Duodenal mucosa (tissue), 2 donors: Measurements from ENCODE around the gene FBXW8.

ENCODE experiments used
- H3K27ac ChIP-seq: one replicate; pipeline ENCODE4 v1.7.0; 2013; ENCODE audit warnings: low read depth, low read length
- H3K27me3 ChIP-seq, 2 donors: one replicate each; pipeline ENCODE4 v1.7.0; 2013; ENCODE audit warnings: low read length in 2 of 2, control low read depth in 1 of 2; ENCODE audit not compliant: insufficient read depth in 2 of 2, control insufficient read depth in 1 of 2
- H3K36me3 ChIP-seq, 2 donors: one replicate each; pipeline ENCODE4 v1.7.0; 2013; ENCODE audit warnings: low read length in 2 of 2, control low read depth in 1 of 2; ENCODE audit not compliant: insufficient read depth in 2 of 2, control insufficient read depth in 1 of 2
- H3K4me1 ChIP-seq, 2 donors: one replicate each; pipeline ENCODE4 v1.7.0; 2013; ENCODE audit warnings: low read length in 2 of 2, control low read depth in 1 of 2; ENCODE audit not compliant: insufficient read depth in 2 of 2, control insufficient read depth in 1 of 2
- H3K4me3 ChIP-seq, 2 donors: one replicate each; pipeline ENCODE4 v1.7.0; 2013; ENCODE audit warnings: low read length in 2 of 2, low read depth in 1 of 2
- H3K9ac ChIP-seq, 2 donors: one replicate each; pipeline ENCODE4 v1.7.0; 2013; ENCODE audit warnings: low read length in 2 of 2, low read depth in 1 of 2
- H3K9me3 ChIP-seq, 2 donors: one replicate each; pipeline ENCODE4 v1.7.0; 2013; ENCODE audit warnings: low read length in 2 of 2, control low read depth in 1 of 2; ENCODE audit not compliant: control insufficient read depth in 1 of 2

The FBXW8 gene

GRCh38 chr12:116971222-116971621 is 60.5 kb downstream of the FBXW8 start:
- Histone ChIP-seq H3K9ac (no peak overlapping the region), H3K4me1 (no peaks in the 10 kb centered on the region), H3K27me3 (no peaks in the 10 kb centered on the region), H3K36me3 (peaks cover 0 to 25% of the 10 kb centered on the region in 2 donors), H3K9me3 (no peaks in the 10 kb centered on the region), H3K4me3 (no peak overlapping the region), H3K27ac (no peak overlapping the region)

DNA sequence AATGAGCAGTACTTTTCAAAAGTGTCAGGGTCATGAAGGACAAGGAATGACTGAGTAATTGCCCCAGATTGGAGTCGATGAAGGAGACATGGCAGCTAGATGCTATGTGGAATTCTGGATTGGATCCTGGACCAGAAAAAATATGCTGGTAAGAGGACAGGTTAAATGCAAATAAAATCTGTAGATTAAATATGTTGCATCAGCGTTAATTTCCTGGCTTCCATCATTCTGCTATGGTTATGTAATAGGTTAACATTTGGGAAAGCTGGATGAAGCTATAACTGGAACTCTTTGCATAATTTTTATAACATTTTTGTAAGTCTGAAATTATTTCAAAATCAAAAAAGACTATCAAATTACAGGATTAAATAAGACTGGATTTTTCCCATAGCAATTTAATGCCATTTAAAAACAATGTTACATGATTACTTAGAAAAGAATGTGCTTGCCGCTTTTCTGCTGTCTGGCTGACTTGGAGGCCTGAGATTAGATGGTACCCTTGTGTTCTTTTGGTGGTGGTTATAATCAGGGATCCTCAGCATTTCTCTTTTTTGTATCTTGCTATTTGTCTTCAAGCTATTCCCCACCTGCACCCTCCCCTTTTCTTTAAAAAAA is 65.1 kb downstream of the FBXW8 start:
- Histone ChIP-seq H3K4me1 (peaks cover 7 to 12% of the 10 kb centered on the region in 2 donors), H3K36me3 (peaks cover 0 to 11% of the 10 kb centered on the region in 2 donors), H3K9ac (no peak overlapping the region), H3K27ac (no peak overlapping the region), H3K27me3 (no peaks in the 10 kb centered on the region), H3K9me3 (no peaks in the 10 kb centered on the region), H3K4me3 (no peak overlapping the region)

DNA sequence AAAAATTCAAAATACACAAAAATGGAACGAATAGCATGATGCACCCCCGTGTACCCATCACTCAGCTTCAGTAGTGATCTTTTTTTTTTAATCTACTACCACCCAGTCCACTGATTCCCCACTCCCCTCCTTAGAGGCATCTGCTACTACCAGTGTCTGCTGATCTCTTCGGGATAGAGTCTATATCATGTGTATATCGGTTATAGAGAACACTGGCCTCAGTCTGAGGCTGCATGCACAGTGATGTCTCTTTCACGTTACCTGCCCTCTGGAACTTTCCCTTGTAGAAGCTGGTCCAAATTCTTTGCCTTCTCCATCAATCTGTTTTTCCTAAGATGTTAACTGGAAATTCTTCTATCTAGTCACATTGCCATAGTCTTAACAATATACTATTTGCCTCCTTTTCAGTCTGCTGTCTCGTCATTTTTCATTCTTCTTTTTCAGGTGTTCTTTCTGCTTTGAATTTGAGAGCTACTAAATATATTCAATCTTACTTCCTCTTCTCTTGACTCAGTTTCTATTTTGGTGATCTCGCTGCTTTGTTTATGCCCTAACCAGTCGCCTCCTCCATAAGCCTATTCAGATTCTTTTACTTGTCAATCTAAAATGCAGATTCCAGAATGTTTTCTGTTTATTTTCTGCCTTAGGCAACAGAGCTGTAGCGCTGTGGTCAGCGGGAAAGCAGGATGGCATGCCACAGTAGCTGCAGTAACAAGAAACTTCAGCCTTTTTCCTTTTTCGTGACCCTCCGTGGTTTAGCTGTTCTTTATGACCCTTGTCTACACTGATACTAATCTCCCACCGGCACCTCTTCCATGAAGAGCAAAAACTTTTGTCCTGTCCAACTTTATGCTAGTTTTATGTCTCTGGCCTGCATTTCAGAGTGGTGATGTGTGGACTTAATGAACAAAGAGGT is 67.0 kb downstream of the FBXW8 start:
- Histone ChIP-seq H3K27me3 (no peaks in the 10 kb centered on the region), H3K9ac (no peak overlapping the region), H3K27ac (no peak overlapping the region), H3K36me3 (peaks cover 0 to 6% of the 10 kb centered on the region in 2 donors), H3K4me3 (peak overlapping the region in 1 of 2 donors; percentile 34), H3K9me3 (no peaks in the 10 kb centered on the region), H3K4me1 (peaks cover 7 to 12% of the 10 kb centered on the region in 2 donors)

DNA sequence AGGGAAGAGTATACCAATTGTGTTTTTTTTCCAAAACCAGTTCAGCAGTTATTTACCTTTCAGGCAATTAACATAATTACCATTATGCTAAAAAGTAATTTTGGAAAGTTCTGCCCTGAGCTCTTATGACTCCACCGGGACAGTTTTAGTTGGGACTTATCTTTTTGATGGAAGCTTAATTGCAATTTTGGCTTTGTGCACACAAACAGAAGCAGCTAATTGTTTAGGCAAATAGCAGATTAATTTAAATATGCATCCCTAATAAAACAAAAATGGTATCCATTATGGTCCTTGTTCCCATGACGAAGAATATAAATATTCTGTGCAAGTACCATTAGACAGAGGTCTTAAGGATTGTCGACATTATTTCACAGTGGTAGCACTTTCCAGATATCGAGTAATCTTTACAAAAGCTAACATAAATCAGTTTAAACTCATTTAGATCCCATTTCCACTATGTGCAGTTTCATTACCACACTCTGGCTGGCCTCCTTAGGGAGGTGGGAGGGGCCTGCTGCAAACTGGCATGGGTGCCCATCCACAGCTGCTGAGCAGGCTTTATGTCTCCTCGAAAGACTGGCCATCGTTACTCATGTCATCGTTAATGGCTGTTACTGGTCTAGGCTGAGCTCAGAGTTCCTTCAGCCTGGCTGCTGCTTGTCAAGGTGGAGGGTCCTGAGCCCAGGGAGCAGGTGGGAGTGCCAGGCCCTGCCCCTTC is 68.2 kb downstream of the FBXW8 start:
- Histone ChIP-seq H3K36me3 (no peaks in the 10 kb centered on the region), H3K9me3 (no peaks in the 10 kb centered on the region), H3K9ac (no peak overlapping the region), H3K4me1 (peaks cover 7 to 12% of the 10 kb centered on the region in 2 donors), H3K4me3 (no peak overlapping the region), H3K27me3 (no peaks in the 10 kb centered on the region), H3K27ac (no peak overlapping the region)

GRCh38 chr12:116980083-116980482 is 69.3 kb downstream of the FBXW8 start:
- Histone ChIP-seq H3K4me1 (peaks cover 7 to 12% of the 10 kb centered on the region in 2 donors), H3K4me3 (no peak overlapping the region), H3K27me3 (no peaks in the 10 kb centered on the region), H3K27ac (no peak overlapping the region), H3K36me3 (peaks cover 0 to under 1% of the 10 kb centered on the region in 2 donors), H3K9me3 (no peaks in the 10 kb centered on the region), H3K9ac (no peak overlapping the region)

GRCh38 chr12:116982791-116983411 is 72.2 kb downstream of the FBXW8 start:
- Histone ChIP-seq H3K27me3 (no peaks in the 10 kb centered on the region), H3K9ac (no peak overlapping the region), H3K4me1 (peaks cover 7 to 12% of the 10 kb centered on the region in 2 donors), H3K36me3 (peaks cover 0 to 15% of the 10 kb centered on the region in 2 donors), H3K27ac (no peak overlapping the region), H3K4me3 (no peak overlapping the region), H3K9me3 (no peaks in the 10 kb centered on the region)

GRCh38 chr12:116984098-116984497 is 73.3 kb downstream of the FBXW8 start:
- peaks cover 0 to 22% of the 10 kb centered on the region in 2 donors for H3K36me3 ChIP-seq
- H3K4me1 ChIP-seq = peaks cover 7 to 12% of the 10 kb centered on the region in 2 donors
- no peaks in the 10 kb centered on the region for H3K9me3 ChIP-seq
- no peak overlapping the region for H3K9ac ChIP-seq
- H3K4me3 ChIP-seq = no peak overlapping the region
- H3K27me3 ChIP-seq = no peaks in the 10 kb centered on the region
- H3K27ac ChIP-seq = no peak overlapping the region

- no peaks in the 10 kb centered on the region for H3K4me1 ChIP-seq
- no peaks in the 10 kb centered on the region for H3K27me3 ChIP-seq
- no peak overlapping the region for H3K27ac ChIP-seq
- H3K4me3 ChIP-seq = no peak overlapping the region
- H3K9me3 ChIP-seq = no peaks in the 10 kb centered on the region
- H3K36me3 ChIP-seq = peaks cover 11 to 31% of the 10 kb centered on the region in 2 donors
- H3K9ac ChIP-seq = no peak overlapping the region
Measured at GRCh38 chr12:116990329-116990728, 79.6 kb downstream of the FBXW8 start.

DNA sequence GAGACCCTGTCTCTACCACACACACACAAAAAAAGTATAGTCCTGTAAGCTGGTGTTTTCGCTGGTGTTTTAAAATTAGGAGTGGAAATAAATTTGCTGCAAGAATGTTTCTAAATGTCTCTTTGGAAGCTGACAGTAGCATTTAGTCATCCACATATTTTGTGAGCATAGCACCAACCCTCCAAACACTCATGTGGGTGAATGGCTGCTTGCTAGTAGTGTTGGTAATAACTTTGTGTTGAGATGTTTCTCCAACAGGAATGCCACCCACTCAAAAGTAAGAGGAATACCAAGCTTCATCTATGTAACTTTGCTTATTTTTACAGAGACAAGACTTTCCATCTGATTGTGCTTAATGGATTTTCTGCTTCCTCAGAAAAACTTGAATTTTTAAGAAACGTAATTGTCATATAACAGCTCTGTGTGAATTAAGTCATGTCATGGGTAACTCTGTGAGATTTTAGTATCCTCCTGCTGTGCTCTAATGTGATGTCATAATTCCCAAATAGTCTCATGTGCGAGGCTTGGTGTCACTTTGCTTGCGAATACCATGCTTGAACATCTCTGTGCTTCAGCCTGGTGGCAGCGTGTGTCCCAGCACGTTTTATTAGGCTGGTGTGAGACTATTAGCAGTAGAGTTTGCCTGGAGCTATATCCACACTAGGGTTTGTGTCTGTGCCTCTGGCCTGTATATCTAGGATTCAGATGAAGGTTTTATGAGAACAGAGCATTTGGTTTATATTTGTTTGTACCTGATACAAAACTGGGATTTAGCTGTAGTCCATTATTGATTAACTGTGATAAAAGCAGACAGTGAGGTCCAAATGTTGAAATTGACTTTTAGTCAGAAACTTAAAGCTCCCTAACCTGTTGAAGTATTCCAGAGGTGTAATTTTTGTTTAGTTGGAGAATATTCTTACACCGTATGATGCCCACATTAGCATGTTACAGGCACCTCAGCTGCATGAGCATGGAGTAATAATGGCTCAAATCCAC is 80.5 kb downstream of the FBXW8 start:
- no peak overlapping the region for H3K9ac ChIP-seq
- H3K27ac ChIP-seq = no peak overlapping the region
- no peaks in the 10 kb centered on the region for H3K9me3 ChIP-seq
- no peaks in the 10 kb centered on the region for H3K27me3 ChIP-seq
- H3K36me3 ChIP-seq = peaks cover 11 to 30% of the 10 kb centered on the region in 2 donors
- no peaks in the 10 kb centered on the region for H3K4me1 ChIP-seq
- H3K4me3 ChIP-seq = no peak overlapping the region
